GF-D8 (cell line): ENCODE measurements around the gene SMC5.
"Not testable (repeated sequence)": the region's sequence is repeated elsewhere in the genome, so short reads cannot be mapped to it uniquely, and the experiment has no call there.

ENCODE experiments used
- DNase-seq: peaks from one replicate; lab custom pipeline; 2025; lab: John Stamatoyannopoulos, UW

SMC5 gene

GRCh38 chr9:70258692-70259511 lies at the start of gene SMC5:
Gene SMC5, plus strand, starts transcription at chr9:70258978. Its CDS starts 101 bp downstream, at chr9:70259079.
- peak; percentile 83 for DNase-seq

DNA sequence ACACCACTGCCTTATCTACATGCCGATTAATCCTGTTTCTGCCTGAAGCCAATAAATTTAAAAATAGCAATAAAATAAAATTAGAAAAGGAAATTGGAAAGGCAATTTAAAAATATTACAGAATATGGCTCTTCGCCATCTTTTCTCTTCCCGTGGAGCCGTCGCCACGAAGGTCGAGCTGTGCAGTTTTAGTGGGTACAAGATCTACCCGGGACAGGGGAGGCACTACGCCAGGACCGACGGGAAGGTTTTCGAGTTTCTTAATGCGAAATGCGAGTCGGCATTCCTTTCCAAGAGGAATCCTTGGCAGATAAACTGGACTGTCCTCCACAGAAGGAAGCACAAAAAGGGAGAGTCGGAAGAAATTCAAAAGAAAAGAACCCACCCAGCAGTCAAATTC lies 41.7 kb upstream of the SMC5 start:
- DNase-seq = no peak

- DNase-seq = no peak
Observed at GRCh38 chr9:70218767-70219166, 40.0 kb upstream of the SMC5 start.

GRCh38 chr9:70220216-70220615 lies 38.6 kb upstream of the SMC5 start:
- no peak for DNase-seq

DNA sequence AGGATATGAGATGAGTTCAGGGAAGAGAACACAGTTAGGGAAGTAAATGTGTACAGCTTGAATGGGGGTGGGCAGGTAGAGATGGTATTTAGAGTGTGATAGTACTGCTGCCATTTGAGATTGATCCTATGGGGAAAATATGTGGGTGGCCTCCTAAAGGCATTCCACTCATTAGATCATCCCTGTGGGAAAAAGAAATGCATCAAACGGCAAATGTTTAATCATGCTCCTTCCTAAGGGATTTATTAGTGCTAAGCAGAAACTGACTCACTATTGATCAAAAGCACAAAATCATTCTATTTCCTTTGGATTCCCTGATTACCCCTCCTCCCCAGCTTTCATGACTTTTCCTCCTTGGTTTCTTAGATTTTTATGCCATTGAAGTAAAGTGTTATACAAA lies 36.4 kb upstream of the SMC5 start:
- no peak for DNase-seq

- DNase-seq = no peak
Observed at GRCh38 chr9:70228118-70228517, 30.7 kb upstream of the SMC5 start.

- no peak for DNase-seq
Observed at GRCh38 chr9:70228611-70229010, 30.2 kb upstream of the SMC5 start.

- DNase-seq = no peak
Observed at GRCh38 chr9:70229026-70229425, 29.8 kb upstream of the SMC5 start.

- no peak for DNase-seq
Observed at GRCh38 chr9:70229579-70229978, 29.2 kb upstream of the SMC5 start.

DNA sequence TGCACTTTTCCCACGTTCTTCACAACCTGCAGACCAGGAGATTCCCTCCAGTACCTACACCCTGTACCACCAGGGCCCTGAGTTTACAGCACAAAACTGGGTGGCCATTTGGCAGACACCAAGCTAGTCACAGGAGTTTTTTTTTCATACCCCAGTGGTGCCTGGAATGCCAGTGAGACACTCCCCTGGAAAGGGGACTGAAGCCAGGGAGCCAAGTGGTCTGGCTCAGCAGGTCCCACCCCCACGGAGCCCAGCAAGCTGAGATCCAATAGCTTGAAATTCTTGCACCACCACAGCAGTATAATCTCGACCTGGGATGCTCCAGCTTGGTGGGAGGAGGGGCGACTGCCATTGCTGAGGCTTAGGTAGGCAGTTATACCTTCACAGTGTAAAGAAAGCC lies 26.3 kb upstream of the SMC5 start:
- DNase-seq = no peak

DNA sequence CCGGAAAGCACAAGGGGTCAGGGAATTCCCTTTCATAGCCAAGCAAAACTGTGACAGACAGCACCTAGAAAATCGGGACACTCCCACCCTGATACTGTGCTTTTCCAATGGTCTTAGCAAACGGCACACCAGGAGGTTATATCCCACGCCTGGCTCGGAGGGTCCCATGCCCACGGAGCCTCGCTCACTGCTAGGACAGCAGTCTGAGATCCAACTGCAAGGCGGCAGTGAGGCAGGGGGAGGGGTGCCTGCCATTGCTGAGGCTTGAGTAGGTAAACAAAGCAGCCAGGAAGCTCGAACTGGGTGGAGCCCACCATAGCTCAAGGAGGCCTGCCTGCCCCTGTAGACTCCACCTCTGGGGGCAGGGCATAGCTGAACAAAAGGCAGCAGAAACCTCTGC lies 24.6 kb upstream of the SMC5 start:
- not testable (repeated sequence) for DNase-seq

- not testable (repeated sequence) for DNase-seq
Observed at GRCh38 chr9:70245952-70246351, 12.8 kb upstream of the SMC5 start.

- no peak for DNase-seq
Observed at GRCh38 chr9:70250221-70250620, 8.6 kb upstream of the SMC5 start.

DNA sequence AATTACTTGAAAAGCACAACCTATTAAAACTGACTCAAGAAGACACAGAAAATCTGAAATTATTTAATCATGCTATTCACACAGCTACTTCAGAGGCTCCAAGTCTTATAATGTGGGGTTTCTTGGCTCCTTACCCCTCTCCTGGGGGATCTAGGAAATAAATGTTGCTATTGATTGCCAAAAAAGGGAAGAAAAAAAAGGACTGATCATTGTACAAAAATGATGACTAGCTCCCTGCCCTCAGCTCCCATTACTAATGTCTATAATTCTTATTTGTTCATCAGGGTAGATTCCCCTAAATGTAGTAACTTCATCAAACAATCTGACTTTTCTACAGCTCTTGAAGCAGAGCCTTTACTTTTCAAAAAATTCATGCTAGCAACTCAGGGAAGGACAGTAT lies 3.3 kb upstream of the SMC5 start:
- DNase-seq = no peak

- peak; percentile 43 for DNase-seq
Observed at GRCh38 chr9:70256123-70256551, 2.6 kb upstream of the SMC5 start.

- no peak for DNase-seq
Observed at GRCh38 chr9:70257502-70257901, 1.3 kb upstream of the SMC5 start.

- peak; percentile 59 for DNase-seq
Observed at GRCh38 chr9:70257991-70258691, 637 bp upstream of the SMC5 start.

- no peak for DNase-seq
Observed at GRCh38 chr9:70259512-70259802, 679 bp downstream of the SMC5 start.

DNA sequence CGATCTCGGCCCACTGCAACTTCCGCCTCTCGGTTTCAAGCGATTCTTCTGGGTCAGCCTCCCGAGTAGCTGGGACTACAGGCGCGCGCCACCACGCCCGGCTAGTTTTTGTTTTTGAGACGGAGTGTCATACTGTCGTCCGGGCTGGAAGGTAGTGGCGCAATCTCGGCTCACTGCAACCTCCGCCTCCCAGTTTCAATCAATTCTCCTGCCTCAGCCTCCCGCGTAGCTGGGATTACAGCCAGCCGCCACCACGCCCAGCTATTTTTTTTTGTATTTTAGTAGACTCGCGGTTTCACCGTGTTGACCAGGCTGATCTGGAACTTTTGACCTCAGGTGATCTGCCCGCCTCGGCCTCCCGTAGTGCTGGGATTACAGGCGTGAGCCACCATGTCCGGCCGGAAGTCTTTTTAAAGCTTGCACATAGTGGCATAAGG lies 1.2 kb downstream of the SMC5 start:
- DNase-seq = no peak

DNA sequence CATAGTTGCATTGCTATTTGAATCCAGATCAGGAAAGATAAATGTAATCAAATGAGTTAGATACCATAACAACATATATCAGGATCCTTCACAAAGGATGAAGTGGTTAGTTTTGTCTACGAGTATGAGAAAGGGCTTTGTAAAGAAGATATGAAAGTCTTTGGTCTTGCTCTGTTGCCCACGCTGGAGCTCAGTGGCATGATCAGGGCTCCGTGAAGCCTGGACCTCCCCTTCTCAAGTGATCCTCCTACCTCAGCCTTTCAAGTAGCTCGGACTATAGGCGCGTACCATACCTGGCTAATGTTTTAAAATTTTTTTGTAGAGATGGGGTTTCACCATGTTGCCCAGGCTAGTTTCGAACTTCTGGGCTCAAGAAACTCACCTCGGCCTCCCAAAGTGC lies 1.8 kb downstream of the SMC5 start:
- no peak for DNase-seq

- DNase-seq = no peak
Observed at GRCh38 chr9:70261131-70261870, 2.5 kb downstream of the SMC5 start.

DNA sequence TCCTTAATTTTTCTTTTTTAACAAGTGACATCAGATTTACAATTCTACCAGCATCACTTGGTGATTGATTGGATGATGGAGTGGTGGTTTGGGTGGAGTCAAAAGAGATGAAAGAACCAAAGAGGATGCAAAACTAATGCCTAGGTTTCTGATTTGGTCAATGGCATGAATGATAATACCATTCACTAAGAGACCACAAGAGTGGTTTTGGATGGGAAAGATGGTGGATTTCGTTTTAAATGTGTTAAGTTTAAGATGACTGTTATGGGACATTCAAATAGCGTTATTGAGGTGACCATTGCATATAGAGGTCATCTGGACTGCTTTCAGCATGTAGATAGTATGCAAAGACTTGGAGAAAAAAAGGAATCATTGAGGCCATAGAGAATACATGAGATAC lies 3.6 kb downstream of the SMC5 start:
- no peak for DNase-seq

DNA sequence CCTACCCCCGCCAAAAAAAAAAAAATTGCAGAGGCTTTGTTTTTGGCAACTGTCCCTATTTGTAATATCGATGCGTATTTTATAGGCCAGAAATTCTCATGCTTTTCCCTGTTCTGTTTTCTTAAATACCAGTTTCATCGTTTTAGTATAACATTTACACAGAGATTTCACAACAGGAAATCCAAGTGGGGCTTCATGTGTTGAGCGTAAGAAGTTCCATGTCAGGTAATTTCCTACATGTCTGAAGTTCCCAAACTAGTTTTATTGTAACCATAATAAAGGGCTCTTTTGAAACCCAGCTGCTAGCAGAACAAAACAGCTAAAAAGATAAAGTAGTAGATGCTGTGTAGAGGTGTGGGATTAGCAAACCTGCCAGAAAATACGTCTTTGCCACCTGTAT lies 4.2 kb downstream of the SMC5 start:
- DNase-seq = no peak
